Measurements from ENCODE around the gene NDRG3.

- TF ChIP-seq, protein P1, sequence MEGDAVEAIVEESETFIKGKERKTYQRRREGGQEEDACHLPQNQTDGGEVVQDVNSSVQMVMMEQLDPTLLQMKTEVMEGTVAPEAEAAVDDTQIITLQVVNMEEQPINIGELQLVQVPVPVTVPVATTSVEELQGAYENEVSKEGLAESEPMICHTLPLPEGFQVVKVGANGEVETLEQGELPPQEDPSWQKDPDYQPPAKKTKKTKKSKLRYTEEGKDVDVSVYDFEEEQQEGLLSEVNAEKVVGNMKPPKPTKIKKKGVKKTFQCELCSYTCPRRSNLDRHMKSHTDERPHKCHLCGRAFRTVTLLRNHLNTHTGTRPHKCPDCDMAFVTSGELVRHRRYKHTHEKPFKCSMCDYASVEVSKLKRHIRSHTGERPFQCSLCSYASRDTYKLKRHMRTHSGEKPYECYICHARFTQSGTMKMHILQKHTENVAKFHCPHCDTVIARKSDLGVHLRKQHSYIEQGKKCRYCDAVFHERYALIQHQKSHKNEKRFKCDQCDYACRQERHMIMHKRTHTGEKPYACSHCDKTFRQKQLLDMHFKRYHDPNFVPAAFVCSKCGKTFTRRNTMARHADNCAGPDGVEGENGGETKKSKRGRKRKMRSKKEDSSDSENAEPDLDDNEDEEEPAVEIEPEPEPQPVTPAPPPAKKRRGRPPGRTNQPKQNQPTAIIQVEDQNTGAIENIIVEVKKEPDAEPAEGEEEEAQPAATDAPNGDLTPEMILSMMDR (IDR thresholded peaks at IDR 0.05), result no peak
- no peak for TF ChIP-seq POLR2A (IDR thresholded peaks at IDR 0.05)
These were observed 510 bp downstream of the NDRG3 start for GRCh38 chr20:36745234-36745926.

All from uterus (tissue), 2 donors.